CD4-positive, CD25-positive, alpha-beta regulatory T cell (primary cell): ENCODE data around the gene TSPYL1. TPM values are rescaled to one million over a fixed set of nuclear protein-coding genes. Genes with fewer than 3 reads are reported as not detected.

Source experiments
- ATAC-seq, 2 donors: fragments of 150-1000 bp; cut with Tn5 transposase; one replicate each; pipeline ENCODE4 v1.10.0; 2021; ENCODE audit warnings: low read depth in 2 of 2, moderate number of reproducible peaks in 2 of 2, moderate library complexity in 1 of 2
- DNase-seq, 3 donors: peaks; one replicate each; pipeline versions ENCODE4 v3.0.0 to v3.0.0-alpha.2; 2012 to 2022; ENCODE audit warnings: mixed read lengths in 1 of 3
- H3K27ac ChIP-seq: one replicate; pipeline ENCODE4 v1.7.0; 2013; ENCODE audit warnings: mild to moderate bottlenecking, low read length; ENCODE audit not compliant: insufficient read depth, poor library complexity, severe bottlenecking
- H3K27me3 ChIP-seq: one replicate; pipeline ENCODE4 v1.7.0; 2013; ENCODE audit warnings: low read length; ENCODE audit not compliant: control insufficient read depth, insufficient read depth
- H3K36me3 ChIP-seq: one replicate; pipeline ENCODE4 v1.7.0; 2013; ENCODE audit warnings: mild to moderate bottlenecking, low read length, moderate library complexity; ENCODE audit not compliant: control insufficient read depth, insufficient read depth
- H3K4me1 ChIP-seq: 2 replicates; pipeline ENCODE4 v1.7.0; 2013; ENCODE audit warnings: mild to moderate bottlenecking, low read length; ENCODE audit not compliant: insufficient read depth, control insufficient read depth, poor library complexity, severe bottlenecking
- H3K4me3 ChIP-seq: one replicate; pipeline ENCODE4 v1.7.0; 2013; ENCODE audit warnings: low read depth, mild to moderate bottlenecking, low read length, moderate library complexity
- H3K9me3 ChIP-seq, 2 experiments: 1 replicate in 1 of 2; 2 replicates in 1 of 2; pipeline ENCODE4 v1.7.0; 2013; ENCODE audit warnings: low read length in 2 of 2, mild to moderate bottlenecking in 1 of 2, moderate library complexity in 1 of 2; ENCODE audit not compliant: control insufficient read depth in 2 of 2
- H3K27ac Mint-ChIP-seq, 3 donors: one replicate each; pipeline ENCODE4 v1.8.0; 2020 to 2022; ENCODE audit warnings: mild to moderate bottlenecking in 3 of 3, mixed read lengths in 3 of 3, moderate library complexity in 2 of 3
- H3K27me3 Mint-ChIP-seq: one replicate; pipeline ENCODE4 v1.8.0; 2022; ENCODE audit warnings: mild to moderate bottlenecking, mixed read lengths
- H3K36me3 Mint-ChIP-seq: one replicate; pipeline ENCODE4 v1.8.0; 2020; ENCODE audit warnings: mixed read lengths
- H3K4me1 Mint-ChIP-seq, 4 donors: one replicate each; pipeline ENCODE4 v1.8.0; 2020 to 2022; ENCODE audit warnings: mixed read lengths in 4 of 4, mild to moderate bottlenecking in 1 of 4
- H3K4me3 Mint-ChIP-seq, 4 donors: one replicate each; pipeline ENCODE4 v1.8.0; 2020 to 2022; ENCODE audit warnings: mild to moderate bottlenecking in 4 of 4, mixed read lengths in 4 of 4, moderate library complexity in 3 of 4
- H3K9me3 Mint-ChIP-seq, 7 donors: one replicate each; pipeline ENCODE4 v1.8.0; 2020 to 2022; ENCODE audit warnings: mixed read lengths in 7 of 7, mild to moderate bottlenecking in 3 of 7, moderate library complexity in 2 of 7
- polyA plus RNA-seq, 4 donors: library from polyadenylated mRNA; unstranded; fragments of 300-500 nt; fragmentation: Illumina TruSeq; gene quantifications; one replicate each; pipeline ENCODE4 v1.2.3, GENCODE V29; 2021
- total RNA-seq: library from RNA; stranded (reverse); gene quantifications from one replicate; pipeline ENCODE4 v1.2.3, GENCODE V29; 2022

Gene TSPYL1
- total and polyA plus RNA-seq, 5 donors from 2014 or later: 38.3 to 188 (median 48.3) TPM

DNA sequence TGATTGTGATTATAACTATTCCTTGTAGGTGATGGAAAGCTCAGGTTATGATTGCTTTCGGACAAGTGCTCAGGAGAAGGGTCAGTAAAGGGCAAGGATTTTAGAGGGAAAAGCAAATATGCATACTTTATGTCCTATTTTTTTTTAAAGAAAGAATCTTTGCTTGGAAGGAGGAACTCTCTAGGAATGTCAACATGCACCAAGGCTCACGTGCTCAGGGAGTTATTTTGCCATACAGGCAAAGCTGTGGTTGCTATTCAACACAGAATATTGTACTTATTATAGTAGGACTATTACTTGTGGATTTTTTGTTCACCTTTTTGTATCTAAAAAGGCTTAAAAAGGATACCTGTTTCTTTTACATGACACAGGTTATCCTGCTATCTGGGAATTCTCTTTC lies 3.0 kb upstream of the TSPYL1 start:
- DNase-seq: no peak
- Mint-ChIP-seq H3K36me3 (peaks cover 17% of the 10 kb centered on the region), H3K9me3 (no peaks in the 10 kb centered on the region), H3K4me3 (peak overlapping the region in 2 of 4 donors; percentile 8 to 61), H3K27me3 (peaks cover 4% of the 10 kb centered on the region), H3K4me1 (peaks cover 0 to 35% (median 29%) of the 10 kb centered on the region in 4 donors), H3K27ac (no peak overlapping the region)
- Histone ChIP-seq H3K27me3 (no peaks in the 10 kb centered on the region), H3K27ac (no peak overlapping the region), H3K4me1 (peaks cover 24% of the 10 kb centered on the region), H3K9me3 (no peaks in the 10 kb centered on the region), H3K36me3 (peaks cover 6% of the 10 kb centered on the region), H3K4me3 (no peak overlapping the region)
- ATAC-seq: no peak

DNA sequence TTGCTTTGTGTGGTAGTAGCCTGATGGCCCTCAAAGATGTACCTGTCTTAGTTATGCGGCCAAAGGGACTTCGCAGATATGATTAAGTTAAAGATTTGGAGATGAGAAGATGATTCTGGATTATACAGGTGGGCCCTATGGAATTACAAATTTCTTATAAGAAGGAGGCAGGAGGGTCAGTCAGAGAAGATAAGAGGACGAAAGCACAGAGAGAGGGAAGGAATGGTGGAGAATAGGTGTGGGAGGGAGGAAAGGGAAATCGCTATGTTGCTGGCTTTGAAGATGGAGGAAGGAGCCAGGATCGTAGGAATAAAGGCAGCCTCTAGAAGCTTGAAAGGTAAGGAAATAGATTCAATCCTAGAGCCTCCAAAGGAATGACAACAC lies 1.2 kb upstream of the TSPYL1 start:
- peaks cover 42% of the 10 kb centered on the region for H3K4me1 ChIP-seq
- H3K36me3 ChIP-seq: peaks cover 9% of the 10 kb centered on the region
- H3K4me3 ChIP-seq: peak overlapping the region; percentile 94
- peak overlapping the region; percentile 99 to 100 (median 100) for H3K27ac Mint-ChIP-seq
- peaks cover 27% of the 10 kb centered on the region for H3K36me3 Mint-ChIP-seq
- peak overlapping the region; percentile 100 for H3K27ac ChIP-seq
- peaks cover 12 to 51% (median 42%) of the 10 kb centered on the region in 4 donors for H3K4me1 Mint-ChIP-seq
- DNase-seq: no peak
- H3K9me3 Mint-ChIP-seq: no peaks in the 10 kb centered on the region
- no peaks in the 10 kb centered on the region for H3K9me3 ChIP-seq
- H3K27me3 ChIP-seq: no peaks in the 10 kb centered on the region
- ATAC-seq: no peak
- peaks cover 4% of the 10 kb centered on the region for H3K27me3 Mint-ChIP-seq
- H3K4me3 Mint-ChIP-seq: peak overlapping the region; percentile 94 to 99 (median 98)

DNA sequence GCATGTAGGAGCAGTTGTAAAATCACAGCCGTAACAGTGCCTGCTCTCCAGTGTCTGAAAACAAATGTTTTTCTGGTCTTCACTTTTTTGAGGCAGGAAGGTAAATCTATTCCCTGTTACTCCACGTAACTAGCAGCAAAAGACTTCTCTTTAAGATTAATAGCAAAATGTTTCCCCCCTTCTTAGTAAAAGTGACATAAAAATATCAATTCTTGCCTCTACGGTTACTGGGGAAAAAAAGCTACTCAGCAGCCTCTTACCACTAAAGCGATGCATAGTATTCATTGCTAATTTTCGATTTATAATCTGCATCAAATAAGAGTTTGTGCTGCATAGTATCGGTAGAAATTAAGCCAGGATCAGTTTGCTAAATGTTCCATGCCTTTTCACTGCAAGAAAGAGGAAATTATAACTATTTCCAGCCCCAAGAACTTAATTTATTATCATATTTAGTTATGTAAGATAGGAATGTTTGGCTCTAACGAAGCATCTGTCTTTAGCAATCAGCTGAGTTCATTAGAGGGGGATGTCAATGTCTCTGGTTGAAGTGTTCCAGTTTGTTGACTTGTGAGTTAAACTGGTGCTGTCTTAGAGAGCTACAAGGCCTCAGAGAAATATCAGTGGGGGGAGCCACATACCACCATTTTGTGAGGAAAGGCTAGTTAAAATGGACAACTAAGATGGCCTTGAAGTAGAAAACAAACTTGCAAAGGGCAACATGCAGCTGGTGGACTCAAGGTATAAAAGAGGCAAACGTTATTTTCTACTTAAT lies 617 bp upstream of the TSPYL1 start:
- Mint-ChIP-seq H3K9me3 (no peaks in the 10 kb centered on the region), H3K27ac (peak overlapping the region; percentile 99 to 100 (median 100)), H3K27me3 (peaks cover 1% of the 10 kb centered on the region), H3K36me3 (peaks cover 31% of the 10 kb centered on the region), H3K4me1 (peaks cover 15 to 57% (median 44%) of the 10 kb centered on the region in 4 donors), H3K4me3 (peak overlapping the region; percentile 94 to 99 (median 98))
- ATAC-seq (no peak), DNase-seq (peak in 1 of 3 donors; percentile 18)
- Histone ChIP-seq H3K36me3 (peaks cover 9% of the 10 kb centered on the region), H3K4me3 (peak overlapping the region; percentile 94), H3K9me3 (no peaks in the 10 kb centered on the region), H3K27me3 (no peaks in the 10 kb centered on the region), H3K4me1 (peaks cover 48% of the 10 kb centered on the region), H3K27ac (peak overlapping the region; percentile 100)

DNA sequence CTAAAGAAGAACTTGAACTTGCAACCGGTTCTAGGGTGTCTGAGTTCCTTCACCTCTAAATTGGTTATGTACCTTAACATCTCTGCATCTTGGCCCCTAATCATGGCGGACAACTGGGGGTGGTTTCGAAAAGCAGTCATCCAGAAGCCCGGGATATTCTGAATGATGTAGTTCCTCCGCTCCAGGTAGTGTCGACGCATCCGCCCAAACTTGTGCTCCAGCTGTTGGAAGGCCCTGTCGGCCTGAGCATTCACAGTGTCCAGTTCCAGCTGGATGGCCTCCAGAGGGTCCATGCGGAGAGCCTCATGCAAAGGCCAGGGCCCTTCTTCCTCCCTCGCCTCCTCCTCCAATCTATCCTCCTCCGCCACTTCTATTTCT lies 887 bp downstream of the TSPYL1 start:
- H3K4me3 Mint-ChIP-seq: peak overlapping the region; percentile 94 to 99 (median 98)
- H3K27me3 Mint-ChIP-seq: no peaks in the 10 kb centered on the region
- H3K9me3 Mint-ChIP-seq: no peaks in the 10 kb centered on the region
- DNase-seq: peak in 2 of 3 donors; percentile 26 to 30
- Histone ChIP-seq H3K9me3 (no peaks in the 10 kb centered on the region), H3K4me3 (peak overlapping the region; percentile 94), H3K36me3 (peaks cover 19% of the 10 kb centered on the region), H3K27me3 (no peaks in the 10 kb centered on the region), H3K27ac (peak overlapping the region; percentile 100), H3K4me1 (peaks cover 57% of the 10 kb centered on the region)
- ATAC-seq: no peak
- H3K36me3 Mint-ChIP-seq: peaks cover 35% of the 10 kb centered on the region
- peak overlapping the region; percentile 99 to 100 (median 100) for H3K27ac Mint-ChIP-seq
- H3K4me1 Mint-ChIP-seq: peaks cover 18 to 70% (median 47%) of the 10 kb centered on the region in 4 donors

DNA sequence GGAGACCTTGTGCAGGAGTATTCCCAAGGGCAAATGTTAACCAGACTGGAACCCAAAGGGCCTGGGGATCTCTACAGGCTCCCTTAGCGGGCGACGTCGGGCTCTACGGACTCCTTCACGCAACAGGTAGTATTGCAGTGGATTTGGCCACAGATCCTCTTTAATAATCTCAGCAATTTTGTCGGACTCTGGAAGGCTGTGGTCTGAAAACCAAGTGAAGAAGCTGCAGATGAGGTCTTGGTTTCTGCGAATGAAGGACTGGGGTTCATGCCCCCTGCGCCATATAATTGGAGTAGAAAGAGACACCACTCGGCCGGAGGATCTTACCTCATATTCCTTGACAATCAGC lies 1.3 kb downstream of the TSPYL1 start:
- H3K4me3 Mint-ChIP-seq: peak overlapping the region; percentile 94 to 99 (median 98)
- H3K27ac Mint-ChIP-seq: peak overlapping the region; percentile 99 to 100 (median 100)
- H3K9me3 Mint-ChIP-seq: no peaks in the 10 kb centered on the region
- Histone ChIP-seq H3K27me3 (no peaks in the 10 kb centered on the region), H3K9me3 (no peaks in the 10 kb centered on the region), H3K36me3 (peaks cover 22% of the 10 kb centered on the region), H3K27ac (peak overlapping the region; percentile 100), H3K4me1 (peaks cover 57% of the 10 kb centered on the region), H3K4me3 (peak overlapping the region; percentile 94)
- no peaks in the 10 kb centered on the region for H3K27me3 Mint-ChIP-seq
- peaks cover 18 to 74% (median 49%) of the 10 kb centered on the region in 4 donors for H3K4me1 Mint-ChIP-seq
- ATAC-seq (no peak), DNase-seq (no peak)
- peaks cover 37% of the 10 kb centered on the region for H3K36me3 Mint-ChIP-seq

DNA sequence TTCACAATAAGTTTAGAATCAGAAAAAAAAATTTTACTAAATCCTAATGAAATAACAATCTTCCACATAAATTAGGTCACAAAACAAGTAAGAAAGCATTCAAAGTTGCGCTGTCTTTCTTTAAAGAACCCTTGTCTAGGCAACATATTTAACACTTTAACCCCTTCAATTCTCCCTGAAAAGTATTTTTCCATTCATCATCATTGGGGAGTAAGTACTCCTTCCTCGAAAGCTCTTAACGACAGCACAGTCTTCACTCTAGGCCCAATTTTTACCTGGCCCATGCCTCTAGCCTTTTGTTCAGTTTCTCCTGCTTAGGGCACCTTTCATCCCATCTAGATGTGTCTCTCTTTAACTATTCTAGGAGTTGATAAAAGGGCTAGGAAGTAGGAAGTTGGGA lies 2.6 kb downstream of the TSPYL1 start:
- Histone ChIP-seq H3K4me3 (peak overlapping the region; percentile 96), H3K27me3 (no peaks in the 10 kb centered on the region), H3K9me3 (no peaks in the 10 kb centered on the region)

DNA sequence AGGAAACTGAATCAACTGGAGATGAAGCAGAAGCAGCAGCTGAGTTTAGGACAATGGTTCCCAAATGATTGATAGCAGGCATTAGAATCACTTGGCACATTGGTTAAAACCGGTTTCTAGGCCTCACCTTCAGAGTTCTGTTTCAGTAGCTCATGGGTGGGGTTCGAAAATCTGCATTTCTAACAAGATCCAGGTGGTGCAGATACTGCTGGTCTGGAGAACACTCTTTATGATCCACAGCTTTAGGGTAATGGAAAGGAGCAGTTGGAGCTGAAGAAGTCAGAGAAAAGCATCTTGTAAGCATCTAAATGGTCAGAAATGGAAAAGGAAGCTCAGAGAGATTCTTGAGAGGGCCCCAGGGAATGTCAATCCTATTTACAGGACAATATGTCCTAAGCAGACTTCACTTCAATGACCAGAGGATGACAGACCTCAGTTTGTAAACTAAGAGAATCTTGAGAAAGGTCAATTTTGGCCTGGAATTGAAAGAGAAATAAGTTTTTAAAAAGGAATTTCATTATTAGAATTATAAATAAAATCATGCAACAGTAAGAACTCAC lies 8.5 kb downstream of the TSPYL1 start:
- peaks cover 30% of the 10 kb centered on the region for H3K4me1 ChIP-seq
- H3K9me3 ChIP-seq: no peaks in the 10 kb centered on the region
- peaks cover 37% of the 10 kb centered on the region for H3K36me3 ChIP-seq
- DNase-seq (no peak), ATAC-seq (no peak)
- Mint-ChIP-seq H3K4me3 (no peak overlapping the region), H3K36me3 (peaks cover 27% of the 10 kb centered on the region), H3K27me3 (no peaks in the 10 kb centered on the region), H3K27ac (peak overlapping the region in 1 of 3 donors; percentile 75), H3K9me3 (no peaks in the 10 kb centered on the region), H3K4me1 (peaks cover 37 to 61% (median 45%) of the 10 kb centered on the region in 4 donors)
- H3K27me3 ChIP-seq: no peaks in the 10 kb centered on the region
- peak overlapping the region; percentile 57 for H3K27ac ChIP-seq
- no peak overlapping the region for H3K4me3 ChIP-seq

More for the DNA sequence above, 2.6 kb downstream of the TSPYL1 start:
- H3K4me1 ChIP-seq: peaks cover 62% of the 10 kb centered on the region
- peak overlapping the region; percentile 69 to 100 (median 100) for H3K27ac Mint-ChIP-seq
- no peak for DNase-seq
- no peaks in the 10 kb centered on the region for H3K27me3 Mint-ChIP-seq
- peaks cover 29 to 86% (median 57%) of the 10 kb centered on the region in 4 donors for H3K4me1 Mint-ChIP-seq
- H3K36me3 Mint-ChIP-seq: peaks cover 43% of the 10 kb centered on the region
- H3K27ac ChIP-seq: peak overlapping the region; percentile 100
- ATAC-seq: no peak
- no peaks in the 10 kb centered on the region for H3K9me3 Mint-ChIP-seq
- peaks cover 34% of the 10 kb centered on the region for H3K36me3 ChIP-seq
- peak overlapping the region; percentile 94 to 99 (median 98) for H3K4me3 Mint-ChIP-seq
